Measurements from ENCODE around the gene BMPR1B.

GRCh38 chr4:94889523-94889922 is 131.8 kb downstream of the BMPR1B start:
- TF ChIP-seq, protein P1, sequence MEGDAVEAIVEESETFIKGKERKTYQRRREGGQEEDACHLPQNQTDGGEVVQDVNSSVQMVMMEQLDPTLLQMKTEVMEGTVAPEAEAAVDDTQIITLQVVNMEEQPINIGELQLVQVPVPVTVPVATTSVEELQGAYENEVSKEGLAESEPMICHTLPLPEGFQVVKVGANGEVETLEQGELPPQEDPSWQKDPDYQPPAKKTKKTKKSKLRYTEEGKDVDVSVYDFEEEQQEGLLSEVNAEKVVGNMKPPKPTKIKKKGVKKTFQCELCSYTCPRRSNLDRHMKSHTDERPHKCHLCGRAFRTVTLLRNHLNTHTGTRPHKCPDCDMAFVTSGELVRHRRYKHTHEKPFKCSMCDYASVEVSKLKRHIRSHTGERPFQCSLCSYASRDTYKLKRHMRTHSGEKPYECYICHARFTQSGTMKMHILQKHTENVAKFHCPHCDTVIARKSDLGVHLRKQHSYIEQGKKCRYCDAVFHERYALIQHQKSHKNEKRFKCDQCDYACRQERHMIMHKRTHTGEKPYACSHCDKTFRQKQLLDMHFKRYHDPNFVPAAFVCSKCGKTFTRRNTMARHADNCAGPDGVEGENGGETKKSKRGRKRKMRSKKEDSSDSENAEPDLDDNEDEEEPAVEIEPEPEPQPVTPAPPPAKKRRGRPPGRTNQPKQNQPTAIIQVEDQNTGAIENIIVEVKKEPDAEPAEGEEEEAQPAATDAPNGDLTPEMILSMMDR (IDR thresholded peaks at IDR 0.05; ENCODE audit: low read length), result no peak
- TF ChIP-seq EZH2 (optimal IDR thresholded peaks at IDR 0.05; ENCODE audit: low read depth, low read length) (no peak), EZH2phosphoT487 (IDR thresholded peaks at IDR 0.05; ENCODE audit: low read length) (no peak)

All from MM.1S (cell line).